Measurements from ENCODE around the gene TEDC1.

TEDC1 gene

GRCh38 chr14:105490572-105491365, at the start of gene TEDC1:
TEDC1 (plus strand) TSS chr14:105491246; CDS start chr14:105491376, 130 bp downstream.
- peak; percentile 100 for DNase-seq

- no peak for DNase-seq
Measured at GRCh38 chr14:105442125-105442524, 48.9 kb upstream of the TEDC1 start.

- no peak for DNase-seq
Measured at GRCh38 chr14:105442834-105443233, 48.2 kb upstream of the TEDC1 start.

GRCh38 chr14:105444859-105445258, 46.2 kb upstream of the TEDC1 start:
- DNase-seq, result no peak

- DNase-seq, result no peak
Measured at GRCh38 chr14:105445290-105445689, 45.8 kb upstream of the TEDC1 start.

GRCh38 chr14:105445901-105446845, 44.9 kb upstream of the TEDC1 start:
- no peak for DNase-seq

GRCh38 chr14:105446971-105447370, 44.1 kb upstream of the TEDC1 start:
- no peak for DNase-seq

- DNase-seq, result no peak
Measured at GRCh38 chr14:105447651-105448640, 43.1 kb upstream of the TEDC1 start.

GRCh38 chr14:105448706-105449111, 42.3 kb upstream of the TEDC1 start:
- no peak for DNase-seq

- DNase-seq, result no peak
Measured at GRCh38 chr14:105449276-105450122, 41.5 kb upstream of the TEDC1 start.

GRCh38 chr14:105450123-105450505, 40.9 kb upstream of the TEDC1 start:
- DNase-seq, result no peak

GRCh38 chr14:105450864-105451720, 40.0 kb upstream of the TEDC1 start:
- DNase-seq, result no peak

- no peak for DNase-seq
Measured at GRCh38 chr14:105452963-105453362, 38.1 kb upstream of the TEDC1 start.

GRCh38 chr14:105453847-105454246, 37.2 kb upstream of the TEDC1 start:
- DNase-seq, result no peak

- no peak for DNase-seq
Measured at GRCh38 chr14:105455086-105455640, 35.9 kb upstream of the TEDC1 start.

GRCh38 chr14:105455766-105456660, 35.0 kb upstream of the TEDC1 start:
- no peak for DNase-seq

GRCh38 chr14:105456736-105457617, 34.1 kb upstream of the TEDC1 start:
- no peak for DNase-seq

- no peak for DNase-seq
Measured at GRCh38 chr14:105458010-105458409, 33.0 kb upstream of the TEDC1 start.

Data from NCI-H1417 treated with DMSO at 0.1 percent for 48 hours (cell line).